Neural progenitor cell (in vitro differentiated cells): ENCODE measurements around the gene ANKRD11. TPM values are rescaled to one million over a fixed set of nuclear protein-coding genes. Genes with fewer than 3 reads are reported as not detected.
A peak's percentile ranks its signal among the peaks of the same experiment; 100 is the strongest.

Source experiments
- DNase-seq: peaks from one replicate; pipeline ENCODE4 v3.0.0-alpha.2; 2016; ENCODE audit warnings: low spot score
- H2AFZ ChIP-seq: fragments of 200-600 bp; sonication (generic); replicated peaks from 2 replicates; pipeline ENCODE4 v1.6.1; 2016; ENCODE audit warnings: antibody characterized with exemption
- H3F3A ChIP-seq: fragments of 200-600 bp; sonication (generic); 2 replicates; pipeline ENCODE4 v1.6.1; 2016; ENCODE audit warnings: antibody characterized with exemption, low read depth
- H3K27ac ChIP-seq: fragments of 200-600 bp; sonication (generic); 2 replicates; pipeline ENCODE4 v1.5.1; 2016; ENCODE audit warnings: mild to moderate bottlenecking
- H3K27me3 ChIP-seq: fragments of 200-600 bp; sonication (generic); 2 replicates; pipeline ENCODE4 v1.6.1; 2016; ENCODE audit warnings: mild to moderate bottlenecking, moderate library complexity
- H3K36me3 ChIP-seq: fragments of 200-600 bp; sonication (generic); 2 replicates; pipeline ENCODE4 v1.5.1; 2016
- H3K4me1 ChIP-seq: fragments of 200-600 bp; sonication (generic); 2 replicates; pipeline ENCODE4 v1.6.1; 2016; ENCODE audit warnings: mixed run types
- H3K4me2 ChIP-seq: fragments of 200-600 bp; sonication (generic); 2 replicates; pipeline ENCODE4 v1.6.1; 2016
- H3K4me3 ChIP-seq: fragments of 200-600 bp; sonication (generic); 2 replicates; pipeline ENCODE4 v1.5.1; 2016
- H3K79me2 ChIP-seq: fragments of 200-600 bp; sonication (generic); 2 replicates; pipeline ENCODE4 v1.6.1; 2016; ENCODE audit warnings: low read depth
- H3K9ac ChIP-seq: fragments of 200-600 bp; sonication (generic); 2 replicates; pipeline ENCODE4 v1.6.1; 2016
- H3K9me3 ChIP-seq: fragments of 200-600 bp; sonication (generic); 2 replicates; pipeline ENCODE4 v1.5.1; 2016; ENCODE audit warnings: low read depth
- H4K20me1 ChIP-seq: fragments of 200-600 bp; sonication (generic); 2 replicates; pipeline ENCODE4 v1.6.1; 2016; ENCODE audit warnings: low read depth
- H3K27ac Mint-ChIP-seq: 3 replicates; pipeline ENCODE4 v1.8.0; 2021; ENCODE audit warnings: mixed read lengths
- H3K27me3 Mint-ChIP-seq: 2 replicates; pipeline ENCODE4 v1.8.0; 2022; ENCODE audit warnings: low read depth, mild to moderate bottlenecking, inconsistent platforms, moderate library complexity, mixed read lengths; ENCODE audit not compliant: insufficient read depth
- H3K36me3 Mint-ChIP-seq: 3 replicates; pipeline ENCODE4 v1.8.0; 2021; ENCODE audit warnings: mixed read lengths
- H3K4me1 Mint-ChIP-seq: 3 replicates; pipeline ENCODE4 v1.8.0; 2021; ENCODE audit warnings: mixed read lengths
- H3K4me3 Mint-ChIP-seq: 3 replicates; pipeline ENCODE4 v1.8.0; 2021; ENCODE audit warnings: mild to moderate bottlenecking, moderate library complexity, mixed read lengths
- H3K9me3 Mint-ChIP-seq: 3 replicates; pipeline ENCODE4 v1.8.0; 2020; ENCODE audit warnings: mixed read lengths
- EZH2 ChIP-seq: fragments of 200-600 bp; sonication (generic); IDR thresholded peaks from 2 replicates; pipeline ENCODE4 v1.6.1; 2017; ENCODE audit warnings: antibody characterized with exemption, mild to moderate bottlenecking, moderate library complexity
- EZH2phosphoT487 ChIP-seq: fragments of 200-600 bp; sonication (generic); IDR thresholded peaks from 2 replicates; pipeline ENCODE4 v1.6.1; 2017; ENCODE audit warnings: antibody characterized with exemption
- total RNA-seq: library from RNA; depleted of rRNA; stranded (reverse); fragments of >200 nt; gene quantifications from 2 replicates; pipeline ENCODE4 v1.2.3, GENCODE V29; 2015; ENCODE audit warnings: low replicate concordance
- TF ChIP-seq, protein P1 (sequence below): fragments of 200-600 bp; sonication (generic); IDR thresholded peaks from 2 replicates; pipeline ENCODE4 v1.5.1; 2017; ENCODE audit warnings: antibody characterized with exemption, mild to moderate bottlenecking

ANKRD11 gene
- total RNA-seq, 1 donor from 2014 or later, result 47.3 TPM

DNA sequence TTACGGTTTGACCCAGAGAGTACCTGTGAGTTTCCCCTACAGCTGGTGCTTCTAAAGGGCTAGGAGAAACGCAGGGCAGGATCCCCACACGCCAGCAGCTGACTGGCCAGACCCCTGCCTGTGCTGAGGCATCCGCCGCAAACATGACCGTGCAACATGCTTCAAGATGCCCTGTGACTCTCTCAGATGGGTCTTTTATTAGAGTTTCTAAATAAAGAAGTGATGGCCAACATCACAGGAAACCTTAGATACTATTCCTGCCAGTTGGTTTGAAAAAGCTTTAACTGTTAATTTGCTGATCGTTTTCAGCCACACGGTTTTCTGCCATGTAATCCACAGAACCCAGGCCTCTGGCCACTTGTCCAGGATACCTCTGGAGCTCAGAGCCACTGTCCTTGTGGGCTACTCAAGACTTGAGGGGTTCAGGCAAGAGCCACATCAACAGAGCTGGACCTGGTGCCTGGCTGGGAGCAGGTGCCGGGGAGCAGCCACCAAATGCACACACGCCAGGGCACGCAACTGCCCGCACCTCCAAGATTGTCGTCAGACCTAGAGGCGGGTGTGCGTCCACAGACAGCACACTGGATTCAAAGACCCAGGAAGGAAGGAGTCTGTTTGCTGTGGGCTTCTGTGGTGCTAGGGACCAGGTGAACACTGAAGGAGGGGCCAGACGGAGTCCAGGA, 154.4 kb downstream of the ANKRD11 start:
- H3K27ac Mint-ChIP-seq, result peak overlapping the region; percentile 53
- Histone ChIP-seq H3K4me2 (no peak overlapping the region), H3K36me3 (no peaks in the 10 kb centered on the region), H3K4me1 (peaks cover 15% of the 10 kb centered on the region), H3K79me2 (peaks cover 99% of the 10 kb centered on the region), H3K9me3 (no peaks in the 10 kb centered on the region), H4K20me1 (peaks cover 100% of the 10 kb centered on the region), H3K27ac (peak overlapping the region; percentile 21), H3F3A (peaks cover 13% of the 10 kb centered on the region), H3K4me3 (no peak overlapping the region), H2AFZ (no peak overlapping the region), H3K27me3 (no peaks in the 10 kb centered on the region), H3K9ac (no peak overlapping the region)
- TF ChIP-seq EZH2 (no peak), EZH2phosphoT487 (no peak)
- TF ChIP-seq, protein P1, sequence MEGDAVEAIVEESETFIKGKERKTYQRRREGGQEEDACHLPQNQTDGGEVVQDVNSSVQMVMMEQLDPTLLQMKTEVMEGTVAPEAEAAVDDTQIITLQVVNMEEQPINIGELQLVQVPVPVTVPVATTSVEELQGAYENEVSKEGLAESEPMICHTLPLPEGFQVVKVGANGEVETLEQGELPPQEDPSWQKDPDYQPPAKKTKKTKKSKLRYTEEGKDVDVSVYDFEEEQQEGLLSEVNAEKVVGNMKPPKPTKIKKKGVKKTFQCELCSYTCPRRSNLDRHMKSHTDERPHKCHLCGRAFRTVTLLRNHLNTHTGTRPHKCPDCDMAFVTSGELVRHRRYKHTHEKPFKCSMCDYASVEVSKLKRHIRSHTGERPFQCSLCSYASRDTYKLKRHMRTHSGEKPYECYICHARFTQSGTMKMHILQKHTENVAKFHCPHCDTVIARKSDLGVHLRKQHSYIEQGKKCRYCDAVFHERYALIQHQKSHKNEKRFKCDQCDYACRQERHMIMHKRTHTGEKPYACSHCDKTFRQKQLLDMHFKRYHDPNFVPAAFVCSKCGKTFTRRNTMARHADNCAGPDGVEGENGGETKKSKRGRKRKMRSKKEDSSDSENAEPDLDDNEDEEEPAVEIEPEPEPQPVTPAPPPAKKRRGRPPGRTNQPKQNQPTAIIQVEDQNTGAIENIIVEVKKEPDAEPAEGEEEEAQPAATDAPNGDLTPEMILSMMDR, result no peak
- H3K27me3 Mint-ChIP-seq, result peaks cover 4% of the 10 kb centered on the region
- H3K4me1 Mint-ChIP-seq, result peaks cover 64% of the 10 kb centered on the region
- DNase-seq, result no peak
- no peak overlapping the region for H3K4me3 Mint-ChIP-seq
- no peaks in the 10 kb centered on the region for H3K9me3 Mint-ChIP-seq
- no peaks in the 10 kb centered on the region for H3K36me3 Mint-ChIP-seq

DNA sequence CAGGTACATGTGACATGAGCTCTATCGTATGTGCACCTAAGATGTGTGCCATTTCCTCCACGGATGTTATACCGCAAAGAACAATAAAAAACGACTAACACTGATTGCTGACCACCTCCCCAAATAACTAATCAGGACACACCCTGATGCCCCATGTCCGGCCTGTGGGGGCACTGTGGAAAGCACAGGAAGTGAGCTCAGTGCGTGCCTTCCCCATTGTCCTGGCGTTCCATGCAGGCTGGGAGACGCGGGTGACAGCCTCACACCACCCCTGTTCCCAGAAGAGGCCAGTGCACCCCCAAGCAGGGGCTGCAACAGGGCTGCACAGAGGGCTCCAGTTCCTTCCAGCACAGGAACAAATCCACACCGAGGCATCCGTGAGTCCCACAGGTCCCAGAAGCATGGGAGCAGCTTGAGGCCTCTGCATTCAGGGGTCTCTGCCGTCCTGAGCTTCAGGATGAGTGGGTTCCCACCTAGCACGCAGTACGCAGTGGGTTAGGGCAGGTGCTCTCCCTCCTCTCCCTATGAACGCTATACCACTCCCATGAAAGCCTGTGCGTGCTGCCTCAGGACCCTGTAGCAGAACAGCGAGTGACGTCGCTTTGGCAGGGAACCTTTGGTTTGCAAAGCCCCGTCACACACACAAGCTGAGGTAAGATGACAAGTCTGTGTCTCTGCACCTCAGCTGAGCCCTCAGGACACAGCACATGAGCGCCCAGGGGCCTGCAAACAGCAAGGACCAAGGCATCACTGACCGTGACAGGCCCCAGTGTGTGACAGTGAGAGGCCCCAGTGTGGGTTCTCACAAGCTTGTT, 155.2 kb downstream of the ANKRD11 start:
- Mint-ChIP-seq H3K27me3 (peaks cover 4% of the 10 kb centered on the region), H3K36me3 (no peaks in the 10 kb centered on the region), H3K9me3 (no peaks in the 10 kb centered on the region), H3K4me3 (peak overlapping the region; percentile 50), H3K4me1 (peaks cover 58% of the 10 kb centered on the region), H3K27ac (peak overlapping the region; percentile 79)
- Histone ChIP-seq H4K20me1 (peaks cover 100% of the 10 kb centered on the region), H3K27ac (peak overlapping the region; percentile 21), H3K27me3 (no peaks in the 10 kb centered on the region), H3K4me1 (peaks cover 15% of the 10 kb centered on the region), H2AFZ (no peak overlapping the region), H3K4me2 (no peak overlapping the region), H3K9ac (peak overlapping the region; percentile 45), H3K79me2 (peaks cover 99% of the 10 kb centered on the region), H3K9me3 (no peaks in the 10 kb centered on the region), H3K36me3 (no peaks in the 10 kb centered on the region), H3K4me3 (no peak overlapping the region), H3F3A (peaks cover 13% of the 10 kb centered on the region)
- TF ChIP-seq EZH2phosphoT487 (no peak), EZH2 (no peak)
- TF ChIP-seq, protein P1, result peak; percentile 27
- DNase-seq, result peak; percentile 44

GRCh38 chr16:89334461-89334860, 155.9 kb downstream of the ANKRD11 start:
- peaks cover 55% of the 10 kb centered on the region for H3K4me1 Mint-ChIP-seq
- Histone ChIP-seq H4K20me1 (peaks cover 100% of the 10 kb centered on the region), H2AFZ (no peak overlapping the region), H3K4me2 (no peak overlapping the region), H3K36me3 (no peaks in the 10 kb centered on the region), H3K4me1 (peaks cover 15% of the 10 kb centered on the region), H3K9me3 (no peaks in the 10 kb centered on the region), H3K79me2 (peaks cover 99% of the 10 kb centered on the region), H3K4me3 (no peak overlapping the region), H3K27me3 (no peaks in the 10 kb centered on the region), H3F3A (peaks cover 13% of the 10 kb centered on the region), H3K9ac (no peak overlapping the region), H3K27ac (no peak overlapping the region)
- peaks cover 4% of the 10 kb centered on the region for H3K27me3 Mint-ChIP-seq
- TF ChIP-seq EZH2phosphoT487 (no peak), EZH2 (no peak)
- TF ChIP-seq, protein P1, result no peak
- no peak for DNase-seq
- H3K9me3 Mint-ChIP-seq, result no peaks in the 10 kb centered on the region
- H3K27ac Mint-ChIP-seq, result peak overlapping the region; percentile 79
- no peaks in the 10 kb centered on the region for H3K36me3 Mint-ChIP-seq
- H3K4me3 Mint-ChIP-seq, result peak overlapping the region; percentile 41
